GM10847 (cell line): ENCODE data around the gene RAD51B.

ENCODE experiments used
- POLR2A ChIP-seq: IDR thresholded peaks from 2 replicates; pipeline ENCODE4 v1.6.1; 2011; ENCODE audit not compliant: insufficient read length; ENCODE audit errors: extremely low read depth

RAD51B gene

GRCh38 chr14:67949771-67950170 lies 130.2 kb downstream of the RAD51B start:
- TF ChIP-seq POLR2A = no peak

GRCh38 chr14:67950386-67950785 lies 130.8 kb downstream of the RAD51B start:
- no peak for TF ChIP-seq POLR2A

- TF ChIP-seq POLR2A = no peak
Observed at GRCh38 chr14:67951529-67952135, 132.1 kb downstream of the RAD51B start.

GRCh38 chr14:67952381-67952780 lies 132.8 kb downstream of the RAD51B start:
- no peak for TF ChIP-seq POLR2A

- no peak for TF ChIP-seq POLR2A
Observed at GRCh38 chr14:67952786-67953185, 133.2 kb downstream of the RAD51B start.

GRCh38 chr14:67955261-67955660 lies 135.7 kb downstream of the RAD51B start:
- TF ChIP-seq POLR2A = no peak

- TF ChIP-seq POLR2A = no peak
Observed at GRCh38 chr14:67957946-67958345, 138.4 kb downstream of the RAD51B start.

GRCh38 chr14:67961676-67962075 lies 142.1 kb downstream of the RAD51B start:
- TF ChIP-seq POLR2A = no peak

- TF ChIP-seq POLR2A = no peak
Observed at GRCh38 chr14:67962215-67962644, 142.7 kb downstream of the RAD51B start.

GRCh38 chr14:67963545-67963944 lies 144.0 kb downstream of the RAD51B start:
- no peak for TF ChIP-seq POLR2A

GRCh38 chr14:67963960-67964812 lies 144.6 kb downstream of the RAD51B start:
- TF ChIP-seq POLR2A = no peak

- TF ChIP-seq POLR2A = no peak
Observed at GRCh38 chr14:67965696-67966095, 146.1 kb downstream of the RAD51B start.

- TF ChIP-seq POLR2A = no peak
Observed at GRCh38 chr14:67967206-67967605, 147.6 kb downstream of the RAD51B start.

- TF ChIP-seq POLR2A = no peak
Observed at GRCh38 chr14:67970923-67971322, 151.3 kb downstream of the RAD51B start.

- TF ChIP-seq POLR2A = no peak
Observed at GRCh38 chr14:67971627-67972625, 152.3 kb downstream of the RAD51B start.
